T1000 (cell line): ENCODE measurements around the gene PYGL.
A peak's percentile ranks its signal among the peaks of the same experiment; 100 is the strongest.
"Not testable (repeated sequence)": the region's sequence is repeated elsewhere in the genome, so short reads cannot be mapped to it uniquely, and the experiment has no call there.

Experiments used
- DNase-seq: peaks from one replicate; lab custom pipeline; 2025; ENCODE audit warnings: mixed read lengths; lab: John Stamatoyannopoulos, UW

The PYGL gene

GRCh38 chr14:50955373-50956043 lies 11.2 kb upstream of the PYGL start:
- DNase-seq = peak; percentile 88

- DNase-seq = no peak
These were observed 10.6 kb upstream of the PYGL start for GRCh38 chr14:50954811-50955372.

GRCh38 chr14:50953502-50953901 lies 9.2 kb upstream of the PYGL start:
- DNase-seq = no peak

DNA sequence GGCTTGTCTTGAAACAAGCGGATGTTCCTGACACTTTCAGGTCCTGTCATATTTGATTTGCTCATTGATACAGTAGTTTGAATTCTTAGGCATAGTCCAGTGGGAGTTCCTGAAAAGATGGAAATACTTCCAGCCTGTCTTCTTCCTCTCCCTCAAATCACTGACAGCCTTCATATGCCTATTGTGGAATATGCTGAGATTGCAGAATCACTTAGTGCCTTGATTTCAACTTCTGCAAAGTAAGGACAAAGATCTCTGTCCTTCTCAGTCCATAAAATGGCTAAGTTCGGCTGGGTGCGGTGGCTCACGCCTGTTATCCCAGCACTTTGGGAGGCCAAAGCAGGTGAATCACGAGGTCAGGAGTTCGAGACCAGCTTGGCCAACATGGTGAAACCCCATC lies 6.7 kb upstream of the PYGL start:
- DNase-seq = no peak

GRCh38 chr14:50948205-50948604 lies 3.9 kb upstream of the PYGL start:
- DNase-seq = no peak

DNA sequence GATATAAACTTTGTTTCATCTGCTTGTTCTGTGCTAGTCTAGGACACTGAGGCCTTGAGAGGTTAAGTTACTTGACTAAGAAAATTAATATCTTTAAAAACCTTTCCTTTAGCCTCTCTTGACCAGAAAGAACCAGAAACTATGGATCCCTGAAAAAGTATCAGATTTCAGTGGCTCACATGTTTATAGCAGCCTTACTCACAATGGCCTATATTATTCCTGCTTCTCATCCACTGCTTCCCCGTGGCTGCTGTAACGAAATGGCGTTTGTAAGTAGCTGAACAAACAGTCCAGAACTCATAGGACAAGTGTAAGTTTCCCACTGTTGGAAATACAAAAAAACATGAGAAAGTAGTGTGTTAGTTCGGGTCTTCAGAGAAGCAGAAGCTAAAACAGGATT lies 3.2 kb upstream of the PYGL start:
- DNase-seq = no peak

GRCh38 chr14:50946234-50946935 lies 2.1 kb upstream of the PYGL start:
- DNase-seq = no peak

GRCh38 chr14:50944647-50945413 lies 547 bp upstream of the PYGL start:
- DNase-seq = no peak

DNA sequence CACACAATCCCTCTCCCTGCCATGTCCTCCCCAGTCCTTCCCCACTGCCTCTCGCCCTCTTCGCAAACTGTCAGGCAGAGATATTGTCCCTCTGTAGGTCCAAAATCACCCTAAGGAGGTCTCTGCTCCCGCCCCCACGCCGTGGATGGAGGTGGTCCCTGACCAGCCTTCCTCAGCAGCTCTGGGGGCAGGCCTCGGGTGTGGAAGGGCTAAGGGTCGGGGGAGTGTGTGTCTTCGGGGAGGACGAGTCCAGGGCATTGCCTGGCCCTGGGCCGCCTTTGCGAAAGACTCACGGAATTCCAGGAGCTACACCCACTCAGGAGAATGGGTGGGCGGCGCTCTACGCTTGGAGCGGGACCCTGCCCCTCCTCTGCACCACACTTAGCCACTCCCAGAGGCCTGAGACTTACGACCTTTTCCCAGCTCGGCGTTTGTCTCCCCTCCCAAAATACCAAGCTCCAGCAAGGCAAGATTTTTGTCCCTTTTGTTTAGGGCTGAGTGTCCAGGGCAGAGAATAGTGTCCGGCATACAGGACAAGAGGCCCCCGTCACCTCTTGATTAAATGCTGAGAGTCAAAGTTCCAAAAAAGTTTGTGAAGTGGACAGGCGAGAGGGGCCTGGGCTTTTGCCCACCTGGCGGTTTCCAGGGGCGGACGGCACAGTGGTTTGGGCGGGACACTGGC lies 881 bp downstream of the PYGL start:
- no peak for DNase-seq

- DNase-seq = not testable (repeated sequence)
These were observed 2.6 kb downstream of the PYGL start for GRCh38 chr14:50941638-50942037.

GRCh38 chr14:50941151-50941550 lies 3.1 kb downstream of the PYGL start:
- DNase-seq = no peak

GRCh38 chr14:50937800-50938199 lies 6.5 kb downstream of the PYGL start:
- DNase-seq = no peak

- DNase-seq = no peak
These were observed 7.0 kb downstream of the PYGL start for GRCh38 chr14:50937325-50937724.

DNA sequence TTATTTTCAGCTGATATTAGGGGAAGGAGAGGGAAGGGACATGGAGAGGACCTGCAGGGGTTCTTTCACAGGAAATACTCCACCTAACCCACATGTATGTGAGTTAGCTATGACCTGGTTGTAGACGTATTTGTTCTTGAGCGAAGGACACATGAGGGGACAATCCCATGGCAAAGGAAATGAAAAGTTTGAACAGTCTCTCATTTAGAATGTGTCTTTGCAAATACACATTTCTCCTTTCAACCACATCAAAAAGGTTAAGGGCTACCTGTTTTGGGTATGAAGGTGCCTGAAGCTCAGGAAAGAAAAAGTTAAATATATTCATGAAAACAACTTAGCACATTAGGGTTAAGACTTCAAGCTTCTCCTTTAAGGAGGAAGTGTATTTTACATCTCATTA lies 7.4 kb downstream of the PYGL start:
- DNase-seq = no peak

- DNase-seq = no peak
These were observed 8.3 kb downstream of the PYGL start for GRCh38 chr14:50936016-50936340.

DNA sequence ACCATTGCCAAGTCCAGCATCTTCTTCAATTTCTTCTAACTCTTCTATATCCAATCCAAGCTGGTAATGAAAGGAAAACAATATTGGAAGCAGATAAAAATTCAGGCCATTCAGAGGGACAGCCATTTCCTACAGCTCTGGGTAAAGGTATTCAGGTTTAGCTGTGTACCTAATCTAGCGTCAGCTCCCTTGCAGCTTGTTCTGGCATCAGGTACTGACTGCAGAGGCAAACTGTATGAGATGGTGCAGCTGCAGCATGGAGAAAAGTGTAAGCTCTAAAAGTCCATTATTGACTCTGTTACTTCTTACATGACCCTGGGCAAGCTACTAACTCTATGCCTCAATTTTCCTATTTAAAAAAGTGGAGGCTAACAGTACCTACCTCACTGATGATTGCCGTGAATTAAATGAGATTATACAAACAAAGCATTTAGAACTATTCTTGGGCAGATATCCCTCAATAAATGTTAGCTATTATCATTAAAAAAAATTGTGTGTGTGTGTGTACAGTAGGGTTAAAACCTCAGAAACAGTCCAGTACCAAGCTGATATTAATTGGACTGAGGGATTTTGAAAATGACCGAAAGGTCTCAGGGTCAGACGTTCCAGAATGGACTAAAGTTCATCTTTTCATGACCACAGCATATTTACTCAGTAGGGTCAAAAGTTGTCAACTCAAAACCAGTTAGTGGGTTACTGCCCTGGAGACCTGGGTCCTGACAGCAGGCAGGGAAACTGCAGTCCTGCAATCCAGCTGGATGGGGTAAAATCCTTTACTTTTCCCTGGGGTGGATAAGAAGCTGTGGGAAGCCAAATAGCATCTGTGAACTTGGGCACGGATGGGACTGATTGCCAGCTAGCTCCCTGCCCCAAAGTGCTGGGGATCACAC lies 8.9 kb downstream of the PYGL start:
- no peak for DNase-seq

DNA sequence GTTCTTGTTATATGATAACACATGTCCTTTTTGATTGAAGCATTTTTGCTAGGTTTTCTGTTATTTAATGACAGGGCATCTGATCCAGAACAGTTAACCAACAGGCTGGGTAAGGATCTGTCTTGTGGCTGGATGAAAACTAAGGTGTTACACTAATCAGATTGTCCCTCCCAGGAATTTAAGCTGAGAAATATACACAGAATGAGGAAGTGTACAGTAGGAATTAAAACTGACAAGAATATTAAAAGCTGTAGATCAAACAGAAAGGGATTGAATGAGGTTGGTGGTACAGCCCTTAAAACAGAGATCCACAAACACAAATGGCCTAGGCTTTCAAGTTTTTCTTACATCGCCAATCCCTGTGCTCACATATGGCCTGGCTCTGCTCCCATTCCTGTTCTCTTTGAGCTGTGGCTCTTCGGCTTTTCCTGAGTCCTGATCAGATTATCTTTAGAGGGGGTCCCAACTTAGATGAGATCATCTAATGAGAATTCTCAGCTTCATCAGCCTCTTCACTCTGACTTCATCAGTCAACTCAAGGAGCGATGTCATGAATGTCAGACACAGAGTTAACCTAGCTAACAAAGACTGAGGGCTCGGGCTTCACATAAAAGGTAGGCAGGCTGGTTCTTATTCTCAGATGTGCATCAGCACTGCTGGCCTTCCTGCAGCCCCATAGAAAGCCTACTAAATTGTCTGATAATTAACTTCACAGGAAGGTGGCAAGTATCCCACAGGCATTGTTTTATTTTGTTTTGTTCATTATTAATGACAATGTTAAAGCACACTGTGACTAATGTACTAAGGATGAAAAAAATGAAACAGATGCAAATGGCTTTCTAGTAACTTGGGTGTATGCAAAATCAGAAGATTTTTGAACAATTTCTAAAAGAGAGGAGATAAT lies 11.4 kb downstream of the PYGL start:
- no peak for DNase-seq

- DNase-seq = no peak
These were observed 12.1 kb downstream of the PYGL start for GRCh38 chr14:50932156-50932555.

DNA sequence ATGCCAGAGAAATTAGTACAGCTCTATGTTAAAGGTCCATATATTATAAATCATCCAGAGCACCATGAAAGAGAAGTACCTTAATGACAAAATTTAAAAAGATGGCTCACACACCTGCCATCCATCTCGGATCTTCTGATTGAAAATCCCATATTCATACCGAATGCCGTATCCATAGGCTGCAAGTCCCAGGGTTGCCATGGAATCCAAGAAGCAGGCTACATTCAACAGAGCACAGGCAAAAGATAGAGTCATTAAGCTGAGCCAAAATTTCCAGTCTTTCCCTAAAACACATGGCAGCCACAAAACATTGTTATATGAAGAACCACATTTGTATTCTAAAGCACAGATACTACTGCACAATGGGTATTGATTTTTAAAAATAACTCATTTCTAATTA lies 12.7 kb downstream of the PYGL start:
- DNase-seq = no peak

- DNase-seq = no peak
These were observed 14.8 kb downstream of the PYGL start for GRCh38 chr14:50929506-50929905.
